Thyroid gland (tissue), 4 donors: ENCODE data around the gene NRIP3. TPM values are rescaled to one million over a fixed set of nuclear protein-coding genes. Genes with fewer than 3 reads are reported as not detected.

Experiments used
- DNase-seq, 2 donors: peaks; one replicate each; pipeline ENCODE4 v3.0.0-alpha.2; 2019
- H3K27ac ChIP-seq, 3 donors: fragments of 200-600 bp; sonication (generic); 1 replicate in 2 of 3; 2 replicates in 1 of 3; pipeline ENCODE4 v1.5.1; 2016 to 2019; ENCODE audit warnings: mild to moderate bottlenecking in 1 of 3, moderate library complexity in 1 of 3
- H3K27me3 ChIP-seq: fragments of 200-600 bp; sonication (generic); one replicate; pipeline ENCODE4 v1.5.1; 2019
- H3K36me3 ChIP-seq, 2 donors: fragments of 200-600 bp; sonication (generic); one replicate each; pipeline ENCODE4 v1.5.1; 2016 to 2019
- H3K4me1 ChIP-seq, 2 donors: fragments of 200-600 bp; sonication (generic); one replicate each; pipeline ENCODE4 v1.5.1; 2017 to 2019
- H3K4me3 ChIP-seq, 3 donors: fragments of 200-600 bp; sonication (generic); replicated peaks in 1 of 3; 1 replicate in 2 of 3; 2 replicates in 1 of 3; pipeline ENCODE4 v1.5.1; 2016; ENCODE audit warnings: mild to moderate bottlenecking in 1 of 3
- H3K9me3 ChIP-seq: fragments of 200-600 bp; sonication (generic); one replicate; pipeline ENCODE4 v1.5.1; 2017
- CTCF ChIP-seq, 6 experiments: fragments of 200-600 bp in 3 of 6; fragments of 450-650 bp in 3 of 6; sonication (generic) in 3 of 6; IDR thresholded peaks; one replicate each; pipeline ENCODE4 v1.5.1; 2016 to 2019; ENCODE audit warnings: antibody characterized with exemption in 6 of 6, mild to moderate bottlenecking in 2 of 6, inconsistent platforms in 1 of 6, moderate library complexity in 1 of 6
- POLR2A ChIP-seq, 2 donors: fragments of 450-650 bp; IDR thresholded peaks; one replicate each; pipeline ENCODE4 v1.6.1; 2017; ENCODE audit warnings: antibody characterized with exemption in 2 of 2, mild to moderate bottlenecking in 2 of 2, moderate library complexity in 1 of 2
- WGBS, 2 donors: methylation state at CpG; one replicate each; pipeline ENCODE4 v1.1.5; 2017; 5-methylcytosine and 5-hydroxymethylcytosine counted together
- intact Hi-C: fragments of 100-400 bp; cut with DNase I; formaldehyde crosslinking; loops from one replicate; pipeline ENCODE4 v1.15.1; 2023
- total RNA-seq, 4 donors: library from RNA; depleted of rRNA; stranded (reverse); fragments of >200 nt; gene quantifications; one replicate each; pipeline ENCODE4 v1.2.3, GENCODE V29; 2016

The NRIP3 gene
- total RNA-seq, 4 donors from 2014 or later = 0.56 to 6.6 (median 1.2) TPM

- WGBS, 2 donors = 88 to 91% methylated on average over 3 of the region's 3 CpGs
- Histone ChIP-seq H3K36me3 (no peaks in the 10 kb centered on the region), H3K27ac (peak overlapping the region in 1 of 3 donors; percentile 65), H3K4me1 (peaks cover 5 to 24% of the 10 kb centered on the region in 2 donors), H3K4me3 (no peak overlapping the region), H3K27me3 (no peaks in the 10 kb centered on the region), H3K9me3 (no peaks in the 10 kb centered on the region)
- intact Hi-C loops = no loop called here
- DNase-seq = no peak
- TF ChIP-seq CTCF (IDR thresholded peaks at IDR 0.05) = no peak
- no peak for TF ChIP-seq POLR2A (IDR thresholded peaks at IDR 0.05)
These were observed 34.7 kb upstream of the NRIP3 start for GRCh38 chr11:9038541-9038940.

DNA sequence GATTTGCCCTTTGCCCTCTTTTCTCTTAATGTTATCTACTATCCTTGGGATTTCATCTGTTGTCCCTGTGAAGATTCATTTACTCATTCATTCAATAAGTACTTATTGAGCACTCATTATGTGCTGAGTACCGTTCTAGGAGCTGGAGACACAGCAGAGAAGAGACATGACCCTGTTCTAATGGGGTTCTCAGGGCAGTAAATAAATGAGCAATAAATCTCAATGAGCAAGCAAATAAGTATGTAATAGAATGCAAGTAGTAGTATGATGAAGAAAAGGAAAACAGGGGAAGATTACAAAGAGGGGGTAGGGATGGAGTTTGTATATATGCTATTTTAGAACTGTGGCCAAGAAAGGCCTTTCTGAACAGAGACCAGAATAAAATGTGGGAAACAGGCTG is 34.2 kb upstream of the NRIP3 start:
- DNase-seq = no peak
- H3K27ac ChIP-seq = peak overlapping the region in 1 of 3 donors; percentile 65
- H3K27me3 ChIP-seq = no peaks in the 10 kb centered on the region
- H3K9me3 ChIP-seq = no peaks in the 10 kb centered on the region
- H3K4me1 ChIP-seq = peaks cover 5 to 24% of the 10 kb centered on the region in 2 donors
- H3K36me3 ChIP-seq = no peaks in the 10 kb centered on the region
- no peak overlapping the region for H3K4me3 ChIP-seq
- TF ChIP-seq POLR2A (IDR thresholded peaks at IDR 0.05) (no peak), CTCF (IDR thresholded peaks at IDR 0.05) (no peak)
- intact Hi-C loops = no loop called here
- WGBS, 2 donors = 86 to 87% methylated on average over 1 of the region's 1 CpG

GRCh38 chr11:9037046-9037780 is 33.4 kb upstream of the NRIP3 start:
- Histone ChIP-seq H3K27me3 (no peaks in the 10 kb centered on the region), H3K4me3 (no peak overlapping the region), H3K27ac (peak overlapping the region in 1 of 3 donors; percentile 65), H3K9me3 (no peaks in the 10 kb centered on the region), H3K4me1 (peaks cover 5 to 24% of the 10 kb centered on the region in 2 donors), H3K36me3 (no peaks in the 10 kb centered on the region)
- WGBS, 2 donors = 68 to 76% methylated on average over 7 of the region's 7 CpGs
- intact Hi-C loops = no loop called here
- no peak for TF ChIP-seq POLR2A (IDR thresholded peaks at IDR 0.05)
- peak in 1 of 2 donors; percentile 20 for DNase-seq

- intact Hi-C loops = no loop called here
- WGBS, 2 donors = 59 to 70% methylated on average over 4 to 5 of the region's 5 CpGs
- Histone ChIP-seq H3K27ac (no peak overlapping the region), H3K4me3 (no peak overlapping the region), H3K36me3 (no peaks in the 10 kb centered on the region), H3K27me3 (no peaks in the 10 kb centered on the region), H3K9me3 (no peaks in the 10 kb centered on the region), H3K4me1 (no peaks in the 10 kb centered on the region)
- DNase-seq = no peak
- TF ChIP-seq POLR2A (IDR thresholded peaks at IDR 0.05) = no peak
- TF ChIP-seq CTCF (IDR thresholded peaks at IDR 0.05) = no peak
These were observed 26.8 kb upstream of the NRIP3 start for GRCh38 chr11:9030601-9031000.

GRCh38 chr11:9029422-9029821 is 25.6 kb upstream of the NRIP3 start:
- H3K27ac ChIP-seq = no peak overlapping the region
- H3K36me3 ChIP-seq = no peaks in the 10 kb centered on the region
- no peaks in the 10 kb centered on the region for H3K4me1 ChIP-seq
- H3K4me3 ChIP-seq = no peak overlapping the region
- intact Hi-C loops = no loop called here
- WGBS, 2 donors = 89 to 91% methylated on average over 7 of the region's 7 CpGs
- H3K27me3 ChIP-seq = no peaks in the 10 kb centered on the region
- DNase-seq = no peak
- TF ChIP-seq CTCF (IDR thresholded peaks at IDR 0.05) = no peak
- TF ChIP-seq POLR2A (IDR thresholded peaks at IDR 0.05) = no peak
- no peaks in the 10 kb centered on the region for H3K9me3 ChIP-seq
